ENCODE measurements around the gene FCN1. TPM values are rescaled to one million over a fixed set of nuclear protein-coding genes. Genes with fewer than 3 reads are reported as not detected.

Gene FCN1
- total RNA-seq, 1 experiment from 2014 or later: not detected

DNA sequence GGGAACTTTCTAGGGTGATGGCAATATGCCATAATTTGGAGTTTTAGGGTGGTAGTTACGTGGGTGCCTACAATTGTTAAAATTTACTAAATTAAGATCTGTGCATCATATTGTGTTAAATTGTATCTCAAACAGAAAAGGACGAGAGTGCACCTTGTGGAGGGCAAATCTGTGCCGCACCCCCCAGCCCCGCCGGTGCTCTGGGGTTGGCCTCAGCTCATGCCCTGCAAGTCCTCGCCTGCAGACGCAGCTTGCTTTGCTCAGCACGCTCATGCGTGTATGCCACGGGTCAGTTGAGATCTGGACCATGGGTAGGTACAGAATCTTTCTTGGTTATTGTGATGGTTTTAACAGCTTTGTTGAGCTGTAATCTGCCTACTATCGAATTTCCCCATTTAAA lies 33.7 kb upstream of the FCN1 start:
- DNase-seq: no peak
- CTCF ChIA-PET: no interaction called here
- Histone ChIP-seq H3K9me2 (replicated peaks; ENCODE audit: low read length) (no peaks in the 10 kb centered on the region), H3K36me3 (ENCODE audit: low read depth, low read length) (no peaks in the 10 kb centered on the region), H3K27ac (ENCODE audit: low read length) (no peak overlapping the region), H3K79me2 (ENCODE audit: low read length) (no peaks in the 10 kb centered on the region), H3K4me3 (ENCODE audit: low read length) (no peak overlapping the region), H3K9ac (ENCODE audit: low read length) (no peak overlapping the region), H4K20me1 (ENCODE audit: low read length) (no peaks in the 10 kb centered on the region), H3K27me3 (ENCODE audit: low read length) (no peaks in the 10 kb centered on the region), H3K4me2 (ENCODE audit: low read length) (no peak overlapping the region), H3F3A (ENCODE audit: low read length, unreplicated experiment) (no peaks in the 10 kb centered on the region), H3K9me3 (ENCODE audit: low read length) (no peaks in the 10 kb centered on the region), H2AFZ (ENCODE audit: low read length) (no peak overlapping the region), H3K4me1 (ENCODE audit: insufficient read depth, low read length) (no peaks in the 10 kb centered on the region)
- no peak for ATAC-seq
- TF ChIP-seq, protein P1, sequence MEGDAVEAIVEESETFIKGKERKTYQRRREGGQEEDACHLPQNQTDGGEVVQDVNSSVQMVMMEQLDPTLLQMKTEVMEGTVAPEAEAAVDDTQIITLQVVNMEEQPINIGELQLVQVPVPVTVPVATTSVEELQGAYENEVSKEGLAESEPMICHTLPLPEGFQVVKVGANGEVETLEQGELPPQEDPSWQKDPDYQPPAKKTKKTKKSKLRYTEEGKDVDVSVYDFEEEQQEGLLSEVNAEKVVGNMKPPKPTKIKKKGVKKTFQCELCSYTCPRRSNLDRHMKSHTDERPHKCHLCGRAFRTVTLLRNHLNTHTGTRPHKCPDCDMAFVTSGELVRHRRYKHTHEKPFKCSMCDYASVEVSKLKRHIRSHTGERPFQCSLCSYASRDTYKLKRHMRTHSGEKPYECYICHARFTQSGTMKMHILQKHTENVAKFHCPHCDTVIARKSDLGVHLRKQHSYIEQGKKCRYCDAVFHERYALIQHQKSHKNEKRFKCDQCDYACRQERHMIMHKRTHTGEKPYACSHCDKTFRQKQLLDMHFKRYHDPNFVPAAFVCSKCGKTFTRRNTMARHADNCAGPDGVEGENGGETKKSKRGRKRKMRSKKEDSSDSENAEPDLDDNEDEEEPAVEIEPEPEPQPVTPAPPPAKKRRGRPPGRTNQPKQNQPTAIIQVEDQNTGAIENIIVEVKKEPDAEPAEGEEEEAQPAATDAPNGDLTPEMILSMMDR (conservative IDR thresholded peaks at IDR 0.05; ENCODE audit: low read depth, low read length): no peak
- TF ChIP-seq EZH2phosphoT487 (IDR thresholded peaks at IDR 0.05; ENCODE audit: borderline replicate concordance, low read length) (no peak), EZH2 (IDR thresholded peaks at IDR 0.05; ENCODE audit: low read length, unreplicated experiment) (no peak)
- intact Hi-C loops (cut with micrococcal nuclease): no loop called here
- POLR2A ChIA-PET (ENCODE audit: unreplicated experiment): no interaction called here
- BruUV-seq (replicated peaks): no TSS peak

- Histone ChIP-seq H3K27ac (ENCODE audit: low read length) (no peak overlapping the region), H3K79me2 (ENCODE audit: low read length) (no peaks in the 10 kb centered on the region), H3K4me1 (ENCODE audit: insufficient read depth, low read length) (no peaks in the 10 kb centered on the region), H3K36me3 (ENCODE audit: low read depth, low read length) (no peaks in the 10 kb centered on the region), H3F3A (ENCODE audit: low read length, unreplicated experiment) (no peaks in the 10 kb centered on the region), H3K9me2 (replicated peaks; ENCODE audit: low read length) (no peaks in the 10 kb centered on the region), H3K27me3 (ENCODE audit: low read length) (no peaks in the 10 kb centered on the region), H3K9ac (ENCODE audit: low read length) (no peak overlapping the region), H4K20me1 (ENCODE audit: low read length) (no peaks in the 10 kb centered on the region), H3K4me2 (ENCODE audit: low read length) (no peak overlapping the region), H2AFZ (ENCODE audit: low read length) (no peak overlapping the region), H3K4me3 (ENCODE audit: low read length) (no peak overlapping the region), H3K9me3 (ENCODE audit: low read length) (no peaks in the 10 kb centered on the region)
- ChIA-PET POLR2A (ENCODE audit: unreplicated experiment) (no interaction called here), CTCF (no interaction called here)
- no peak for DNase-seq
- TF ChIP-seq EZH2 (IDR thresholded peaks at IDR 0.05; ENCODE audit: low read length, unreplicated experiment): no peak
- no peak for TF ChIP-seq EZH2phosphoT487 (IDR thresholded peaks at IDR 0.05; ENCODE audit: borderline replicate concordance, low read length)
- TF ChIP-seq, protein P1 (conservative IDR thresholded peaks at IDR 0.05; ENCODE audit: low read depth, low read length): no peak
- BruUV-seq (replicated peaks): no TSS peak
- no peak for ATAC-seq
- intact Hi-C loops (cut with micrococcal nuclease): no loop called here
These were observed 32.9 kb upstream of the FCN1 start for GRCh38 chr9:134950386-134951210.

GRCh38 chr9:134949681-134950385 lies 32.1 kb upstream of the FCN1 start:
- TF ChIP-seq EZH2phosphoT487 (IDR thresholded peaks at IDR 0.05; ENCODE audit: borderline replicate concordance, low read length) (no peak), EZH2 (IDR thresholded peaks at IDR 0.05; ENCODE audit: low read length, unreplicated experiment) (no peak)
- TF ChIP-seq, protein P1 (conservative IDR thresholded peaks at IDR 0.05; ENCODE audit: low read depth, low read length): no peak
- ChIA-PET POLR2A (ENCODE audit: unreplicated experiment) (no interaction called here), CTCF (no interaction called here)
- Histone ChIP-seq H3K79me2 (ENCODE audit: low read length) (no peaks in the 10 kb centered on the region), H3K4me1 (ENCODE audit: insufficient read depth, low read length) (no peaks in the 10 kb centered on the region), H3K36me3 (ENCODE audit: low read depth, low read length) (no peaks in the 10 kb centered on the region), H3K27me3 (ENCODE audit: low read length) (no peaks in the 10 kb centered on the region), H3K4me3 (ENCODE audit: low read length) (no peak overlapping the region), H3K9me3 (ENCODE audit: low read length) (no peaks in the 10 kb centered on the region), H4K20me1 (ENCODE audit: low read length) (no peaks in the 10 kb centered on the region), H2AFZ (ENCODE audit: low read length) (no peak overlapping the region), H3F3A (ENCODE audit: low read length, unreplicated experiment) (no peaks in the 10 kb centered on the region), H3K9me2 (replicated peaks; ENCODE audit: low read length) (no peaks in the 10 kb centered on the region), H3K9ac (ENCODE audit: low read length) (no peak overlapping the region), H3K4me2 (ENCODE audit: low read length) (no peak overlapping the region), H3K27ac (ENCODE audit: low read length) (no peak overlapping the region)
- ATAC-seq (no peak), DNase-seq (no peak)
- no TSS peak for BruUV-seq (replicated peaks)
- intact Hi-C loops (cut with micrococcal nuclease): no loop called here
